ENCODE results near the gene FYTTD1.

Gene FYTTD1

GRCh38 chr3:197790033-197790432, 40.4 kb downstream of the FYTTD1 start:
- Histone ChIP-seq H2BK120ac (ENCODE audit: low read depth, low read length) (no peak overlapping the region), H3K23ac (ENCODE audit: low read length in 2 of 2) (no peak overlapping the region), H4K91ac (ENCODE audit: low read length) (no peak overlapping the region), H3K4me3 (ENCODE audit: insufficient read depth in 1 of 2, low read depth in 1 of 2, low read length in 2 of 2) (peak overlapping the region in 1 of 2 experiments; percentile 89), H3K27me3 (ENCODE audit: control insufficient read depth in 1 of 2, insufficient read depth in 1 of 2, low read length in 2 of 2) (no peaks in the 10 kb centered on the region), H2BK5ac (ENCODE audit: low read depth, low read length, poor library complexity, severe bottlenecking) (no peak overlapping the region), H4K8ac (ENCODE audit: low read length) (no peak overlapping the region), H3K36me3 (ENCODE audit: control insufficient read depth in 1 of 2, insufficient read depth in 2 of 2, low read depth in 1 of 2, low read length in 2 of 2) (peaks cover 0 to 18% of the 10 kb centered on the region in 2 experiments), H3K79me1 (replicated peaks; ENCODE audit: low read length, poor library complexity, severe bottlenecking) (peaks cover 2% of the 10 kb centered on the region), H2BK12ac (ENCODE audit: low read length in 2 of 2) (no peak overlapping the region), H3K9ac (ENCODE audit: low read length) (peak overlapping the region; percentile 97), H3K4me2 (ENCODE audit: low read length, poor library complexity, severe bottlenecking) (no peak overlapping the region), H2AFZ (ENCODE audit: low read depth, low read length) (no peak overlapping the region), H3K27ac (ENCODE audit: low read length, poor library complexity, severe bottlenecking) (no peak overlapping the region), H3K4ac (ENCODE audit: low read depth in 1 of 2, low read length in 2 of 2) (no peak overlapping the region), H3K4me1 (ENCODE audit: control insufficient read depth, insufficient read depth, low read depth, low read length) (peaks cover 6% of the 10 kb centered on the region), H2AK5ac (ENCODE audit: low read length, severe bottlenecking) (no peak overlapping the region), H3K9me3 (ENCODE audit: control insufficient read depth, low read length) (no peaks in the 10 kb centered on the region), H3K14ac (ENCODE audit: low read length in 2 of 2) (no peak overlapping the region), H2BK15ac (ENCODE audit: low read depth, poor library complexity, severe bottlenecking) (no peak overlapping the region), H3K18ac (ENCODE audit: low read depth in 1 of 2, low read length in 2 of 2) (no peak overlapping the region)
- no peak for DNase-seq
- 89% methylated on average over 1 of the region's 1 CpG for WGBS

- Histone ChIP-seq H2BK5ac (ENCODE audit: low read depth, low read length, poor library complexity, severe bottlenecking) (peak within 1 kb of the TSS; percentile 73), H4K8ac (ENCODE audit: low read length) (peak within 1 kb of the TSS; percentile 99), H3K4ac (ENCODE audit: low read depth in 1 of 2, low read length in 2 of 2) (peak within 1 kb of the TSS; percentile 88 to 99), H3K4me1 (ENCODE audit: control insufficient read depth, insufficient read depth, low read depth, low read length) (peaks cover 6% of the 10 kb centered on the region), H3K18ac (ENCODE audit: low read depth in 1 of 2, low read length in 2 of 2) (peak within 1 kb of the TSS; percentile 97 to 100), H3K27ac (ENCODE audit: low read length, poor library complexity, severe bottlenecking) (peak within 1 kb of the TSS; percentile 93), H3K14ac (ENCODE audit: low read length in 2 of 2) (peak within 1 kb of the TSS; percentile 62 to 99), H3K79me1 (replicated peaks; ENCODE audit: low read length, poor library complexity, severe bottlenecking) (no peaks in the 10 kb centered on the region), H2BK12ac (ENCODE audit: low read length in 2 of 2) (peak within 1 kb of the TSS in 1 of 2 experiments; percentile 78), H3K9me3 (ENCODE audit: control insufficient read depth, low read length) (no peaks in the 10 kb centered on the region), H3K4me2 (ENCODE audit: low read length, poor library complexity, severe bottlenecking) (peak within 1 kb of the TSS; percentile 92), H2AK5ac (ENCODE audit: low read length, severe bottlenecking) (no peak within 1 kb of the TSS), H3K4me3 (ENCODE audit: insufficient read depth in 1 of 2, low read depth in 1 of 2, low read length in 2 of 2) (peak within 1 kb of the TSS; percentile 89 to 98), H4K91ac (ENCODE audit: low read length) (peak within 1 kb of the TSS; percentile 99), H3K27me3 (ENCODE audit: control insufficient read depth in 1 of 2, insufficient read depth in 1 of 2, low read length in 2 of 2) (no peaks in the 10 kb centered on the region), H2BK120ac (ENCODE audit: low read depth, low read length) (peak within 1 kb of the TSS; percentile 86), H2AFZ (ENCODE audit: low read depth, low read length) (peak within 1 kb of the TSS; percentile 97), H3K23ac (ENCODE audit: low read length in 2 of 2) (peak within 1 kb of the TSS in 1 of 2 experiments; percentile 89), H3K9ac (ENCODE audit: low read length) (peak within 1 kb of the TSS; percentile 97), H2BK15ac (ENCODE audit: low read depth, poor library complexity, severe bottlenecking) (peak within 1 kb of the TSS; percentile 96), H3K36me3 (ENCODE audit: control insufficient read depth in 1 of 2, insufficient read depth in 2 of 2, low read depth in 1 of 2, low read length in 2 of 2) (peaks cover 0 to 13% of the 10 kb centered on the region in 2 experiments)
- 1% methylated on average over 78 of the region's 83 CpGs for WGBS
- DNase-seq = peak; percentile 87
Observed at GRCh38 chr3:197791113-197791891, 41.6 kb downstream of the FYTTD1 start, which contains the start of gene LRCH3. LRCH3 (plus strand) TSS chr3:197791254; CDS start chr3:197791279, 25 bp downstream.

GRCh38 chr3:197791892-197792647, 42.4 kb downstream of the FYTTD1 start:
- Histone ChIP-seq H2BK120ac (ENCODE audit: low read depth, low read length) (no peak overlapping the region), H3K23ac (ENCODE audit: low read length in 2 of 2) (no peak overlapping the region), H2AFZ (ENCODE audit: low read depth, low read length) (no peak overlapping the region), H4K8ac (ENCODE audit: low read length) (peak overlapping the region; percentile 3), H3K27me3 (ENCODE audit: control insufficient read depth in 1 of 2, insufficient read depth in 1 of 2, low read length in 2 of 2) (no peaks in the 10 kb centered on the region), H2AK5ac (ENCODE audit: low read length, severe bottlenecking) (no peak overlapping the region), H3K36me3 (ENCODE audit: control insufficient read depth in 1 of 2, insufficient read depth in 2 of 2, low read depth in 1 of 2, low read length in 2 of 2) (peaks cover 0 to 11% of the 10 kb centered on the region in 2 experiments), H3K4me3 (ENCODE audit: insufficient read depth in 1 of 2, low read depth in 1 of 2, low read length in 2 of 2) (peak overlapping the region; percentile 89 to 98), H3K4ac (ENCODE audit: low read depth in 1 of 2, low read length in 2 of 2) (peak overlapping the region; percentile 27 to 99), H3K9ac (ENCODE audit: low read length) (peak overlapping the region; percentile 97), H3K18ac (ENCODE audit: low read depth in 1 of 2, low read length in 2 of 2) (peak overlapping the region; percentile 97 to 100), H3K4me2 (ENCODE audit: low read length, poor library complexity, severe bottlenecking) (peak overlapping the region; percentile 92), H2BK12ac (ENCODE audit: low read length in 2 of 2) (peak overlapping the region in 1 of 2 experiments; percentile 78), H3K27ac (ENCODE audit: low read length, poor library complexity, severe bottlenecking) (peak overlapping the region; percentile 49), H2BK15ac (ENCODE audit: low read depth, poor library complexity, severe bottlenecking) (peak overlapping the region; percentile 96), H2BK5ac (ENCODE audit: low read depth, low read length, poor library complexity, severe bottlenecking) (no peak overlapping the region), H3K4me1 (ENCODE audit: control insufficient read depth, insufficient read depth, low read depth, low read length) (peaks cover 6% of the 10 kb centered on the region), H4K91ac (ENCODE audit: low read length) (no peak overlapping the region), H3K14ac (ENCODE audit: low read length in 2 of 2) (peak overlapping the region; percentile 15 to 62), H3K79me1 (replicated peaks; ENCODE audit: low read length, poor library complexity, severe bottlenecking) (no peaks in the 10 kb centered on the region), H3K9me3 (ENCODE audit: control insufficient read depth, low read length) (no peaks in the 10 kb centered on the region)
- 38% methylated on average over 22 of the region's 25 CpGs for WGBS
- DNase-seq = peak; percentile 60

GRCh38 chr3:197793247-197793646, 43.6 kb downstream of the FYTTD1 start:
- Histone ChIP-seq H3K27me3 (ENCODE audit: control insufficient read depth in 1 of 2, insufficient read depth in 1 of 2, low read length in 2 of 2) (no peaks in the 10 kb centered on the region), H3K9ac (ENCODE audit: low read length) (peak overlapping the region; percentile 61), H2BK15ac (ENCODE audit: low read depth, poor library complexity, severe bottlenecking) (no peak overlapping the region), H2AK5ac (ENCODE audit: low read length, severe bottlenecking) (no peak overlapping the region), H2BK120ac (ENCODE audit: low read depth, low read length) (no peak overlapping the region), H3K9me3 (ENCODE audit: control insufficient read depth, low read length) (no peaks in the 10 kb centered on the region), H3K18ac (ENCODE audit: low read depth in 1 of 2, low read length in 2 of 2) (no peak overlapping the region), H3K36me3 (ENCODE audit: control insufficient read depth in 1 of 2, insufficient read depth in 2 of 2, low read depth in 1 of 2, low read length in 2 of 2) (peaks cover 0 to 5% of the 10 kb centered on the region in 2 experiments), H3K23ac (ENCODE audit: low read length in 2 of 2) (no peak overlapping the region), H3K14ac (ENCODE audit: low read length in 2 of 2) (no peak overlapping the region), H3K4me2 (ENCODE audit: low read length, poor library complexity, severe bottlenecking) (no peak overlapping the region), H2AFZ (ENCODE audit: low read depth, low read length) (no peak overlapping the region), H4K91ac (ENCODE audit: low read length) (no peak overlapping the region), H3K4me3 (ENCODE audit: insufficient read depth in 1 of 2, low read depth in 1 of 2, low read length in 2 of 2) (peak overlapping the region in 1 of 2 experiments; percentile 66), H4K8ac (ENCODE audit: low read length) (no peak overlapping the region), H3K4me1 (ENCODE audit: control insufficient read depth, insufficient read depth, low read depth, low read length) (peaks cover 6% of the 10 kb centered on the region), H3K79me1 (replicated peaks; ENCODE audit: low read length, poor library complexity, severe bottlenecking) (no peaks in the 10 kb centered on the region), H3K27ac (ENCODE audit: low read length, poor library complexity, severe bottlenecking) (no peak overlapping the region), H2BK12ac (ENCODE audit: low read length in 2 of 2) (no peak overlapping the region), H2BK5ac (ENCODE audit: low read depth, low read length, poor library complexity, severe bottlenecking) (no peak overlapping the region), H3K4ac (ENCODE audit: low read depth in 1 of 2, low read length in 2 of 2) (no peak overlapping the region)
- WGBS = no CpG with 5 or more reads among the region's 2 CpGs
- DNase-seq = peak; percentile 53
